HCT116 (cell line): ENCODE data around the gene CEP120. TPM values are rescaled to one million over a fixed set of nuclear protein-coding genes. Genes with fewer than 3 reads are reported as not detected.

Source experiments
- ATAC-seq: fragments of 200-7000 bp; cut with Tn5 transposase; 2 replicates; pipeline ENCODE4 v1.9.1; 2020; ENCODE audit warnings: mild to moderate bottlenecking, moderate library complexity
- BruUV-seq: library from RNA; stranded (reverse); fragments of 400-500 nt; replicated peaks from 2 replicates; lab custom pipeline; 2021; lab: Mats Ljungman, UMichigan
- CTCF ChIA-PET: fragments of 300-600 bp; sonication (Branson Sonifier 250); formaldehyde crosslinking; loops from one replicate; lab custom pipeline; 2021; ENCODE audit warnings: antibody characterized with exemption; lab: Charles Lee
- POLR2A ChIA-PET: fragments of 300-600, 350-600 bp; sonication (Branson Sonifier 250); formaldehyde crosslinking; loops from one replicate; lab custom pipeline; 2021; ENCODE audit warnings: antibody characterized with exemption; lab: Charles Lee
- RAD21 ChIA-PET, 2 experiments: fragments of 300-600 bp; sonication (Branson Sonifier 250); formaldehyde crosslinking; loops; one replicate each; lab custom pipeline; 2023; ENCODE audit warnings: low total read pairs in 2 of 2; ENCODE audit not compliant: uncharacterized antibody in 2 of 2, unreplicated experiment in 2 of 2, low non-redundant PET in 1 of 2; lab: Charles Lee
- DNase-seq: peaks from one replicate; pipeline ENCODE4 v3.0.0-alpha.2; 2010; ENCODE audit warnings: low read depth, low spot score
- H2AFZ ChIP-seq: fragments of 200-600 bp; shearing (Covaris generic), sonication (generic); 2 replicates; pipeline ENCODE4 v1.6.1; 2017; ENCODE audit warnings: low read depth, mixed run types, mixed read lengths, antibody characterized with exemption, low read length; ENCODE audit not compliant: poor library complexity, severe bottlenecking
- H3K27ac ChIP-seq: 2 replicates; pipeline ENCODE4 v1.5.1; 2012; ENCODE audit warnings: low read depth, low read length
- H3K27me3 ChIP-seq: fragments of 200-600 bp; sonication (generic); 2 replicates; pipeline ENCODE4 v1.6.1; 2016; ENCODE audit warnings: mixed run types, low read length, mixed read lengths; ENCODE audit not compliant: insufficient read depth
- H3K36me3 ChIP-seq, 2 experiments: fragments of 200-500 bp in 1 of 2; fragments of 200-600 bp in 1 of 2; sonication (Bioruptor generic) in 1 of 2; sonication (generic) in 1 of 2; 2 replicates each; pipeline versions ENCODE4 v1.5.1 to v1.6.1; 2014 to 2016; ENCODE audit warnings: low read length in 2 of 2, inconsistent platforms in 1 of 2, mixed read lengths in 1 of 2, mixed run types in 1 of 2; ENCODE audit not compliant: insufficient read depth in 2 of 2, control insufficient read depth in 1 of 2
- H3K4me1 ChIP-seq, 2 experiments: fragments of 200-600 bp in 1 of 2; sonication (generic) in 1 of 2; 2 replicates each; pipeline versions ENCODE4 v1.5.1 to v1.6.1; 2012 to 2017; ENCODE audit warnings: low read length in 2 of 2, inconsistent platforms in 1 of 2, mild to moderate bottlenecking in 1 of 2, mixed read lengths in 1 of 2, mixed run types in 1 of 2, moderate library complexity in 1 of 2; ENCODE audit not compliant: insufficient read depth in 2 of 2, control insufficient read depth in 1 of 2
- H3K4me2 ChIP-seq: fragments of 200-600 bp; sonication (generic); 2 replicates; pipeline ENCODE4 v1.6.1; 2017; ENCODE audit warnings: mixed run types, low read length, mixed read lengths
- H3K4me3 ChIP-seq, 2 experiments: fragments of 200-600 bp in 1 of 2; sonication (generic) in 1 of 2; replicated peaks in 1 of 2; 2 replicates each; pipeline ENCODE4 v1.5.1; 2011 to 2016; ENCODE audit warnings: low read length in 2 of 2, control low read depth in 1 of 2, low read depth in 1 of 2, mild to moderate bottlenecking in 1 of 2, mixed read lengths in 1 of 2, mixed run types in 1 of 2
- H3K79me2 ChIP-seq: fragments of 200-600 bp; sonication (generic); 2 replicates; pipeline ENCODE4 v1.6.1; 2017; ENCODE audit warnings: mild to moderate bottlenecking, mixed run types, low read length, moderate library complexity, mixed read lengths; ENCODE audit not compliant: insufficient read depth
- H3K9ac ChIP-seq: fragments of 200-600 bp; sonication (generic); 2 replicates; pipeline ENCODE4 v1.6.1; 2016; ENCODE audit warnings: low read length, mixed read lengths
- H3K9me2 ChIP-seq: fragments of 200-600 bp; sonication (generic), shearing (Covaris generic); 2 replicates; pipeline ENCODE4 v1.6.1; 2017; ENCODE audit warnings: mixed run types, mild to moderate bottlenecking, moderate library complexity; ENCODE audit not compliant: insufficient read depth
- H3K9me3 ChIP-seq, 2 experiments: fragments of 200-500 bp in 1 of 2; fragments of 200-600 bp in 1 of 2; sonication (Bioruptor generic) in 1 of 2; sonication (generic) in 1 of 2; 2 replicates each; pipeline ENCODE4 v1.6.1; 2014 to 2017; ENCODE audit warnings: low read length in 2 of 2, mixed read lengths in 2 of 2, inconsistent platforms in 1 of 2, low read depth in 1 of 2, mild to moderate bottlenecking in 1 of 2, mixed run types in 1 of 2, moderate library complexity in 1 of 2; ENCODE audit not compliant: control insufficient read depth in 1 of 2, insufficient read depth in 1 of 2
- H4K20me1 ChIP-seq: fragments of 200-600 bp; sonication (generic), shearing (Covaris generic); 2 replicates; pipeline ENCODE4 v1.6.1; 2017; ENCODE audit warnings: mixed run types, mild to moderate bottlenecking, moderate library complexity; ENCODE audit not compliant: insufficient read depth
- CBX3 ChIP-seq: IDR thresholded peaks from 2 replicates; pipeline ENCODE4 v1.6.1; 2012; ENCODE audit warnings: low read depth
- EGR1 ChIP-seq: IDR thresholded peaks from 2 replicates; pipeline ENCODE4 v1.6.1; 2012; ENCODE audit warnings: low read depth
- ELF1 ChIP-seq: IDR thresholded peaks from 2 replicates; pipeline ENCODE4 v1.6.1; 2012; ENCODE audit warnings: low read depth, borderline replicate concordance
- EZH2 ChIP-seq: fragments of 200-600 bp; sonication (generic); IDR thresholded peaks from 2 replicates; pipeline ENCODE4 v1.6.1; 2017; ENCODE audit warnings: antibody characterized with exemption, mixed run types
- EZH2phosphoT487 ChIP-seq: fragments of 200-600 bp; IDR thresholded peaks from 2 replicates; pipeline ENCODE4 v1.6.1; 2018; ENCODE audit warnings: antibody characterized with exemption, borderline replicate concordance
- FOSL1 ChIP-seq: IDR thresholded peaks from 2 replicates; pipeline ENCODE4 v1.6.1; 2012; ENCODE audit warnings: low read depth
- JUND ChIP-seq: IDR thresholded peaks from 2 replicates; pipeline ENCODE4 v1.6.1; 2012
- POLR2A ChIP-seq: IDR thresholded peaks from 2 replicates; pipeline ENCODE4 v1.7.0; 2011; ENCODE audit warnings: borderline replicate concordance; ENCODE audit not compliant: insufficient read depth, insufficient read length; ENCODE audit errors: extremely low read depth
- POLR2AphosphoS5 ChIP-seq: IDR thresholded peaks from 2 replicates; pipeline ENCODE4 v1.6.1; 2011; ENCODE audit warnings: mild to moderate bottlenecking, low read depth, low read length, moderate library complexity
- RAD21 ChIP-seq: IDR thresholded peaks from 2 replicates; pipeline ENCODE4 v1.6.1; 2012; ENCODE audit warnings: low read depth, mild to moderate bottlenecking
- SIN3A ChIP-seq: IDR thresholded peaks from 2 replicates; pipeline ENCODE4 v1.6.1; 2012; ENCODE audit warnings: low read depth
- SP1 ChIP-seq: IDR thresholded peaks from 2 replicates; pipeline ENCODE4 v1.6.1; 2012; ENCODE audit warnings: low read depth
- SRF ChIP-seq: IDR thresholded peaks from 2 replicates; pipeline ENCODE4 v1.6.1; 2012; ENCODE audit warnings: low read depth
- TCF7L2 ChIP-seq: IDR thresholded peaks from 2 replicates; pipeline ENCODE4 v1.7.0; 2011; ENCODE audit warnings: borderline replicate concordance, inconsistent platforms; ENCODE audit not compliant: insufficient read depth, insufficient read length; ENCODE audit errors: extremely low read depth
- YY1 ChIP-seq: IDR thresholded peaks from 2 replicates; pipeline ENCODE4 v1.6.1; 2011; ENCODE audit warnings: low read length, low read depth, moderate library complexity, mild to moderate bottlenecking; ENCODE audit not compliant: insufficient replicate concordance; ENCODE audit errors: extremely low read depth
- ZFX ChIP-seq: fragments of 450-650 bp; IDR thresholded peaks from 2 replicates; pipeline ENCODE4 v1.6.1; 2017
- intact Hi-C: fragments of 100-400 bp; cut with micrococcal nuclease; formaldehyde crosslinking; loops from 2 replicates; pipeline ENCODE4 v1.10.0; 2022
- total RNA-seq: library from RNA; stranded (reverse); gene quantifications from one replicate; pipeline ENCODE4 v1.2.1, GENCODE V29; 2021; ENCODE audit not compliant: unreplicated experiment
- TF ChIP-seq, protein P1 (sequence below): IDR thresholded peaks from 2 replicates; pipeline ENCODE4 v1.6.1; 2012
- TF ChIP-seq, protein P2 (sequence below): IDR thresholded peaks from 2 replicates; pipeline ENCODE4 v1.6.1; 2012; ENCODE audit warnings: low read depth
- TF ChIP-seq, protein P3 (sequence below): IDR thresholded peaks from 2 replicates; pipeline ENCODE4 v1.6.1; 2012

The CEP120 gene
- total RNA-seq, 1 experiment from 2014 or later, result 30.2 TPM

DNA sequence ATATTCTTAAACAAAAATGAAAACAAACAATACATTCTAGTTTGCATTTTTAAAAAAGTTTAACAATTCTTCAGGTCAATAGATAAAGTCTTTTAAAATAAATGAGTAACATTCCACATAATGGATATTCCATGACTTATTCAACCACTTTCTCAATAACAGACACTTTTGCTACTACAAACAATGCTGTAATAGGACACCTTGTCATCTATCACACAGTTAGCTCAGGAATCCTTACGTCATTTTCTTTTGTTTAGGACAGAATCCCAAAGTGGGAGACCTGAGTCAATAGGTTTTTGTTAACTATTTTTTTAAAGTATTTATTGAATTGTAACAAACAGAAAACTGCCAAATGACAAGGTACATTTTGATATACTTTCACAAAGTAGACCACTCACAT lies 72.5 kb downstream of the CEP120 start:
- Histone ChIP-seq H3K4me3 (no peak overlapping the region), H3K27me3 (no peaks in the 10 kb centered on the region), H3K4me1 (no peaks in the 10 kb centered on the region), H3K4me2 (no peak overlapping the region), H2AFZ (no peak overlapping the region), H3K9me2 (no peaks in the 10 kb centered on the region), H3K9ac (no peak overlapping the region), H3K36me3 (no peaks in the 10 kb centered on the region), H3K9me3 (no peaks in the 10 kb centered on the region), H3K27ac (no peak overlapping the region), H3K79me2 (no peaks in the 10 kb centered on the region), H4K20me1 (no peaks in the 10 kb centered on the region)
- ATAC-seq (no peak), DNase-seq (no peak)
- CTCF ChIA-PET, result no interaction called here
- intact Hi-C loops, result no loop called here
- no TSS peak for BruUV-seq
- RAD21 ChIA-PET, result no interaction called here
- POLR2A ChIA-PET, result no interaction called here
- TF ChIP-seq, protein P1, sequence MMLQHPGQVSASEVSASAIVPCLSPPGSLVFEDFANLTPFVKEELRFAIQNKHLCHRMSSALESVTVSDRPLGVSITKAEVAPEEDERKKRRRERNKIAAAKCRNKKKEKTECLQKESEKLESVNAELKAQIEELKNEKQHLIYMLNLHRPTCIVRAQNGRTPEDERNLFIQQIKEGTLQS, result no peak
- TF ChIP-seq, protein P2, sequence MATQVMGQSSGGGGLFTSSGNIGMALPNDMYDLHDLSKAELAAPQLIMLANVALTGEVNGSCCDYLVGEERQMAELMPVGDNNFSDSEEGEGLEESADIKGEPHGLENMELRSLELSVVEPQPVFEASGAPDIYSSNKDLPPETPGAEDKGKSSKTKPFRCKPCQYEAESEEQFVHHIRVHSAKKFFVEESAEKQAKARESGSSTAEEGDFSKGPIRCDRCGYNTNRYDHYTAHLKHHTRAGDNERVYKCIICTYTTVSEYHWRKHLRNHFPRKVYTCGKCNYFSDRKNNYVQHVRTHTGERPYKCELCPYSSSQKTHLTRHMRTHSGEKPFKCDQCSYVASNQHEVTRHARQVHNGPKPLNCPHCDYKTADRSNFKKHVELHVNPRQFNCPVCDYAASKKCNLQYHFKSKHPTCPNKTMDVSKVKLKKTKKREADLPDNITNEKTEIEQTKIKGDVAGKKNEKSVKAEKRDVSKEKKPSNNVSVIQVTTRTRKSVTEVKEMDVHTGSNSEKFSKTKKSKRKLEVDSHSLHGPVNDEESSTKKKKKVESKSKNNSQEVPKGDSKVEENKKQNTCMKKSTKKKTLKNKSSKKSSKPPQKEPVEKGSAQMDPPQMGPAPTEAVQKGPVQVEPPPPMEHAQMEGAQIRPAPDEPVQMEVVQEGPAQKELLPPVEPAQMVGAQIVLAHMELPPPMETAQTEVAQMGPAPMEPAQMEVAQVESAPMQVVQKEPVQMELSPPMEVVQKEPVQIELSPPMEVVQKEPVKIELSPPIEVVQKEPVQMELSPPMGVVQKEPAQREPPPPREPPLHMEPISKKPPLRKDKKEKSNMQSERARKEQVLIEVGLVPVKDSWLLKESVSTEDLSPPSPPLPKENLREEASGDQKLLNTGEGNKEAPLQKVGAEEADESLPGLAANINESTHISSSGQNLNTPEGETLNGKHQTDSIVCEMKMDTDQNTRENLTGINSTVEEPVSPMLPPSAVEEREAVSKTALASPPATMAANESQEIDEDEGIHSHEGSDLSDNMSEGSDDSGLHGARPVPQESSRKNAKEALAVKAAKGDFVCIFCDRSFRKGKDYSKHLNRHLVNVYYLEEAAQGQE, result no peak
- TF ChIP-seq JUND (no peak), YY1 (no peak), POLR2AphosphoS5 (no peak), EZH2 (no peak), POLR2A (no peak), TCF7L2 (no peak), EZH2phosphoT487 (no peak), CBX3 (no peak), SIN3A (no peak), SP1 (no peak), ZFX (no peak), EGR1 (no peak), FOSL1 (no peak), ELF1 (no peak), RAD21 (no peak), SRF (no peak)
- TF ChIP-seq, protein P3, sequence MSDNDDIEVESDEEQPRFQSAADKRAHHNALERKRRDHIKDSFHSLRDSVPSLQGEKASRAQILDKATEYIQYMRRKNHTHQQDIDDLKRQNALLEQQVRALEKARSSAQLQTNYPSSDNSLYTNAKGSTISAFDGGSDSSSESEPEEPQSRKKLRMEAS, result no peak
